Measurements from ENCODE around the gene PKP3.
"Not testable (repeated sequence)": the region's sequence is repeated elsewhere in the genome, so short reads cannot be mapped to it uniquely, and the experiment has no call there.

DNA sequence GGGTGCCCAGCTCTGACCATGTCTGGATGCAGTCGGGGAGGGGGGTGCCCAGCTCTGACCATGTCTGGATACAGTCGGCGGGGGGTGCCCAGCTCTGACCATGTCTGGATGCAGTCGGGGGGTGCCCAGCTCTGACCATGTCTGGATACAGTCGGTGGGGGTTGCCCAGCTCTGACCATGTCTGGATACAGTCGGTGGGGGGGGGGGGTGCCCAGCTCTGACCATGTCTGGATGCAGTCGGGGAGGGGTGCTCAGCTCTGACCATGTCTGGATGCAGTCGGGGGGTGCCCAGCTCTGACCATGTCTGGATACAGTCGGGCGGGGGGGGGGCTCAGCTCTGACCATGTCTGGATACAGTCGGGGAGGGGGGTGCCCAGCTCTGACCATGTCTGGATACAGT, 17.5 kb downstream of the PKP3 start:
- TF ChIP-seq, protein P1, sequence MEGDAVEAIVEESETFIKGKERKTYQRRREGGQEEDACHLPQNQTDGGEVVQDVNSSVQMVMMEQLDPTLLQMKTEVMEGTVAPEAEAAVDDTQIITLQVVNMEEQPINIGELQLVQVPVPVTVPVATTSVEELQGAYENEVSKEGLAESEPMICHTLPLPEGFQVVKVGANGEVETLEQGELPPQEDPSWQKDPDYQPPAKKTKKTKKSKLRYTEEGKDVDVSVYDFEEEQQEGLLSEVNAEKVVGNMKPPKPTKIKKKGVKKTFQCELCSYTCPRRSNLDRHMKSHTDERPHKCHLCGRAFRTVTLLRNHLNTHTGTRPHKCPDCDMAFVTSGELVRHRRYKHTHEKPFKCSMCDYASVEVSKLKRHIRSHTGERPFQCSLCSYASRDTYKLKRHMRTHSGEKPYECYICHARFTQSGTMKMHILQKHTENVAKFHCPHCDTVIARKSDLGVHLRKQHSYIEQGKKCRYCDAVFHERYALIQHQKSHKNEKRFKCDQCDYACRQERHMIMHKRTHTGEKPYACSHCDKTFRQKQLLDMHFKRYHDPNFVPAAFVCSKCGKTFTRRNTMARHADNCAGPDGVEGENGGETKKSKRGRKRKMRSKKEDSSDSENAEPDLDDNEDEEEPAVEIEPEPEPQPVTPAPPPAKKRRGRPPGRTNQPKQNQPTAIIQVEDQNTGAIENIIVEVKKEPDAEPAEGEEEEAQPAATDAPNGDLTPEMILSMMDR (conservative IDR thresholded peaks at IDR 0.05): not testable (repeated sequence)
- TF ChIP-seq ZFX (IDR thresholded peaks at IDR 0.05): not testable (repeated sequence)
